ENCODE measurements around the gene GFI1.
A peak's percentile ranks its signal among the peaks of the same experiment; 100 is the strongest.
"Not testable (repeated sequence)": the region's sequence is repeated elsewhere in the genome, so short reads cannot be mapped to it uniquely, and the experiment has no call there.

GFI1 gene

GRCh38 chr1:92486251-92487077, at the start of gene GFI1:
GFI1 (minus strand) TSS chr1:92486925; CDS start chr1:92483487, 3,438 bp downstream.
- DNase-seq (ENCODE audit: low read depth in 2 of 2, low spot score in 1 of 2): peak; percentile 24 to 45

- DNase-seq (ENCODE audit: low read depth in 2 of 2, low spot score in 1 of 2): not testable (repeated sequence)
Observed at GRCh38 chr1:92532371-92532770, 45.6 kb upstream of the GFI1 start.

- not testable (repeated sequence) for DNase-seq (ENCODE audit: low read depth in 2 of 2, low spot score in 1 of 2)
Observed at GRCh38 chr1:92531939-92532338, 45.2 kb upstream of the GFI1 start.

- no peak for DNase-seq (ENCODE audit: low read depth in 2 of 2, low spot score in 1 of 2)
Observed at GRCh38 chr1:92527670-92528069, 40.9 kb upstream of the GFI1 start.

- not testable (repeated sequence) for DNase-seq (ENCODE audit: low read depth in 2 of 2, low spot score in 1 of 2)
Observed at GRCh38 chr1:92524944-92525590, 38.3 kb upstream of the GFI1 start.

- no peak for DNase-seq (ENCODE audit: low read depth in 2 of 2, low spot score in 1 of 2)
Observed at GRCh38 chr1:92519043-92519442, 32.3 kb upstream of the GFI1 start.

- no peak for DNase-seq (ENCODE audit: low read depth in 2 of 2, low spot score in 1 of 2)
Observed at GRCh38 chr1:92516574-92516973, 29.8 kb upstream of the GFI1 start.

- no peak for DNase-seq (ENCODE audit: low read depth in 2 of 2, low spot score in 1 of 2)
Observed at GRCh38 chr1:92515796-92516201, 29.1 kb upstream of the GFI1 start.

- no peak for DNase-seq (ENCODE audit: low read depth in 2 of 2, low spot score in 1 of 2)
Observed at GRCh38 chr1:92511541-92511940, 24.8 kb upstream of the GFI1 start.

GRCh38 chr1:92509619-92510018, 22.9 kb upstream of the GFI1 start:
- DNase-seq (ENCODE audit: low read depth in 2 of 2, low spot score in 1 of 2): no peak

- DNase-seq (ENCODE audit: low read depth in 2 of 2, low spot score in 1 of 2): no peak
Observed at GRCh38 chr1:92505015-92505692, 18.4 kb upstream of the GFI1 start.

- DNase-seq (ENCODE audit: low read depth in 2 of 2, low spot score in 1 of 2): no peak
Observed at GRCh38 chr1:92504291-92505014, 17.7 kb upstream of the GFI1 start.

- DNase-seq (ENCODE audit: low read depth in 2 of 2, low spot score in 1 of 2): no peak
Observed at GRCh38 chr1:92503926-92504285, 17.2 kb upstream of the GFI1 start.

GRCh38 chr1:92503043-92503925, 16.6 kb upstream of the GFI1 start:
- DNase-seq (ENCODE audit: low read depth in 2 of 2, low spot score in 1 of 2): no peak

- DNase-seq (ENCODE audit: low read depth in 2 of 2, low spot score in 1 of 2): no peak
Observed at GRCh38 chr1:92502247-92502646, 15.5 kb upstream of the GFI1 start.

GRCh38 chr1:92500552-92500951, 13.8 kb upstream of the GFI1 start:
- no peak for DNase-seq (ENCODE audit: low read depth in 2 of 2, low spot score in 1 of 2)

GRCh38 chr1:92495392-92496063, 8.8 kb upstream of the GFI1 start:
- DNase-seq (ENCODE audit: low read depth in 2 of 2, low spot score in 1 of 2): no peak

- no peak for DNase-seq (ENCODE audit: low read depth in 2 of 2, low spot score in 1 of 2)
Observed at GRCh38 chr1:92494485-92495141, 7.9 kb upstream of the GFI1 start.

GRCh38 chr1:92493139-92493538, 6.4 kb upstream of the GFI1 start:
- no peak for DNase-seq (ENCODE audit: low read depth in 2 of 2, low spot score in 1 of 2)
